ENCODE results near the gene CPVL. TPM values are rescaled to one million over a fixed set of nuclear protein-coding genes. Genes with fewer than 3 reads are reported as not detected.

The CPVL gene
- total and polyA plus RNA-seq, 2 of the 8 experiments (the other 6 are each of a cell fraction or from before 2014, with no cell fraction given) = 40.0 to 55.0 TPM

DNA sequence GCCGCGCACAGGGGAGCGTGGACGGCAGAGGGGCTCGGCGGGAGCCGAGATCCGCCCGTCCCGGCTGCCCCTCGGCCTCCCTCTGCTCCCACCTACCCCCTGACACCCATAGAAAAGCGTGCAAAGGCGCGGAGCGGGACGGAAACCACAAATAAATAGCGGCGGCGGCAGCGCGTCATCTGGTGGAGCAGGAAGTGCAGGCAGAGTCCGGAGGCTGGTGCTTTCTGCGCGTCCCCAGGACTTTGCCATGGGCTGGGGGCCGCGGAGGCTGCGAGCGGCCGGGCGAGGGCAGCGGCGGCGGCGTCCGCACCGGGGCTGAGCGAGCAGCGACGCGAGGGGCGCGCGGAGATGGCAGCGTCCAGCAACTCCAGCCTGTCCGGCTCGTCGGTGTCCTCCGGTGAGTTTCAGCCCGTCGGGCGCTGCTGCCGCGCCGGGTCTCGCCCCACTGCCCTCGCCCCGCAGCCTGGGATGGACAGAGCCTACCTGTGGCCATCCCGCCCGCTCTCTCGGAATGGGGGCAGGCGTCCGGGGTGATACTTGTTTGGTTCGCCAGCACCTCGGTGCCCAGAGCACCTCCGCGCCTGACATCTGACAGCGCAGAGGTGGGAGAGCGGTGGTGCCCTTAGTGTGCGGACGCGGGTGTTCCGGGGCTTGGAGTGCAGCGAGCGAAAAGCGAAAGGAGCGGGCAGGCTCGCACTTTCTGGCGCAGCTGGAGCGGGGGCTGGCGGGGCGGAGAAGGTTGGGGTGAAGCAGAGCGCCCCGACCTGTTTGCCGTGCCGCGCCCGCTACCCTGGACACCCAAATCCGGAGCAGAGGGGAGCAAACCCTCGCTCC is 48.5 kb upstream of the CPVL start, which contains the start of gene CHN2 (continued):
- no peak for TF ChIP-seq ATF3 (IDR thresholded peaks at IDR 0.05; ENCODE audit: insufficient read depth, low read depth, low read length)

All from H1 (cell line).